H1 (cell line): ENCODE measurements around the gene JAKMIP3.

ENCODE experiments used
- CBX5 ChIP-seq: fragments of 300-800, 300-1000 bp; sonication (generic); IDR thresholded peaks from 2 replicates; pipeline ENCODE4 v1.7.1; 2016; ENCODE audit warnings: antibody characterized with exemption, low read length, low read depth
- EP300 ChIP-seq, 2 experiments: IDR thresholded peaks; 1 replicate in 1 of 2; 2 replicates in 1 of 2; pipeline ENCODE4 v1.6.1; 2011 to 2012; ENCODE audit warnings: low read depth in 2 of 2, low read length in 2 of 2, mild to moderate bottlenecking in 2 of 2, borderline replicate concordance in 1 of 2, inconsistent platforms in 1 of 2, moderate library complexity in 1 of 2
- NRF1 ChIP-seq: IDR thresholded peaks from 2 replicates; pipeline ENCODE4 v1.6.1; 2011; ENCODE audit warnings: mild to moderate bottlenecking, low read depth, low read length, improper control_type of control experiment
- SIN3A ChIP-seq, 2 experiments: IDR thresholded peaks in 1 of 2; conservative IDR thresholded peaks in 1 of 2; 2 replicates each; pipeline ENCODE4 v1.6.1; 2011 to 2012; ENCODE audit warnings: low read length in 2 of 2, improper control_type of control experiment in 1 of 2, low read depth in 1 of 2, mild to moderate bottlenecking in 1 of 2
- SP1 ChIP-seq: IDR thresholded peaks from 2 replicates; pipeline ENCODE4 v1.6.1; 2011; ENCODE audit warnings: low read depth, low read length
- TF ChIP-seq, protein P1 (sequence below), 3 experiments: IDR thresholded peaks; 1 replicate in 2 of 3; 2 replicates in 1 of 3; pipeline versions ENCODE4 v1.5.1 to v1.6.1; 2011; ENCODE audit warnings: low read length in 3 of 3, mild to moderate bottlenecking in 3 of 3, inconsistent platforms in 2 of 3, low read depth in 1 of 3, moderate library complexity in 1 of 3; ENCODE audit not compliant: insufficient read depth in 1 of 3; ENCODE audit errors: control extremely low read depth in 1 of 3

DNA sequence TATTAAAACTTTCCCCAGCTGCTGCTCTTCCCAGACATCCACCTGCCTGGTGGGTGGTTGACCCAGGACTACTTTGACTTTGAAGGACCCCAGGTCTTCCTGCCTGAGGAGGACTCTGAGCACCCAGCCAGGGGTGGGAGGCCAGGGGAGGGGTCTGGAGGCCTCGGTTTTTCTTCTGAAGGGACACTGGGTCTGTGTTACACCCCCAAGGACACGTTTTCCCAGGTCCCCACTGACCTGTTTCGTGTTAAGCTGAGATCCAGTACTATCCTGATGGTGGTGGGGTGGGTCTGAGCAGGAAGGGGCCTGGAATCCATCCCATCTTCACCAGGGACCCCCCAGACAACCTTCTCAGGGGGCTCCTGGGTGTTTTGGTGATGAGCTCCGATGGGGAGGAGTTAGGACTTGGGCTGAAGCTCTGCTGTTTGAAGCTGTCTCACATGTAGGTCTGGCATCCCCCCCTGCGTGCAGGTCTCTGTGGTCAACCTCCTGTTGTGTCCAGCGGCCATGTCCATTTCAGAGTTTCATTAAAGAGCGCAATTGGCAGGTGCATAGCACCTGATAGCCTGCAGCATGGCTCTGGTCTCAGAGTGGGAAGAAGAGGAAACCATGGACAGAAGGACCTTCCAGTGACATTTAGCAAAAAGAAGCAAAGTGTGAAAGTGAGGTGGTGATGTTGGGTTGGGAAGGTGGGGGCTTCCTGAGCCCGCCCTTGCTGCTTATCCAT, 3.5 kb downstream of the JAKMIP3 start:
- TF ChIP-seq SIN3A (conservative IDR thresholded peaks at IDR 0.05 in 1 of 2, IDR thresholded peaks at IDR 0.05 in 1 of 2; ENCODE audit: low read depth in 1 of 2, low read length in 2 of 2) (no peak), CBX5 (no peak), SP1 (no peak), EP300 (IDR thresholded peaks at IDR 0.05; ENCODE audit: borderline replicate concordance in 1 of 2, low read depth in 2 of 2, low read length in 2 of 2) (no peak), NRF1 (no peak)
- TF ChIP-seq, protein P1, sequence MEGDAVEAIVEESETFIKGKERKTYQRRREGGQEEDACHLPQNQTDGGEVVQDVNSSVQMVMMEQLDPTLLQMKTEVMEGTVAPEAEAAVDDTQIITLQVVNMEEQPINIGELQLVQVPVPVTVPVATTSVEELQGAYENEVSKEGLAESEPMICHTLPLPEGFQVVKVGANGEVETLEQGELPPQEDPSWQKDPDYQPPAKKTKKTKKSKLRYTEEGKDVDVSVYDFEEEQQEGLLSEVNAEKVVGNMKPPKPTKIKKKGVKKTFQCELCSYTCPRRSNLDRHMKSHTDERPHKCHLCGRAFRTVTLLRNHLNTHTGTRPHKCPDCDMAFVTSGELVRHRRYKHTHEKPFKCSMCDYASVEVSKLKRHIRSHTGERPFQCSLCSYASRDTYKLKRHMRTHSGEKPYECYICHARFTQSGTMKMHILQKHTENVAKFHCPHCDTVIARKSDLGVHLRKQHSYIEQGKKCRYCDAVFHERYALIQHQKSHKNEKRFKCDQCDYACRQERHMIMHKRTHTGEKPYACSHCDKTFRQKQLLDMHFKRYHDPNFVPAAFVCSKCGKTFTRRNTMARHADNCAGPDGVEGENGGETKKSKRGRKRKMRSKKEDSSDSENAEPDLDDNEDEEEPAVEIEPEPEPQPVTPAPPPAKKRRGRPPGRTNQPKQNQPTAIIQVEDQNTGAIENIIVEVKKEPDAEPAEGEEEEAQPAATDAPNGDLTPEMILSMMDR (IDR thresholded peaks at IDR 0.05; ENCODE audit: control extremely low read depth in 1 of 3, insufficient read depth in 1 of 3, low read depth in 1 of 3, low read length in 3 of 3) = no peak
